Neuronal stem cell (in vitro differentiated cells): Measurements from ENCODE around the gene PSMD12.

Source experiments
- DNase-seq: peaks from one replicate; pipeline ENCODE4 v3.0.0-alpha.2; 2013; ENCODE audit warnings: low spot score
- H2AFZ ChIP-seq: one replicate; pipeline ENCODE4 v1.6.1; 2013; ENCODE audit warnings: mild to moderate bottlenecking, low read length, inconsistent platforms
- H2AK5ac ChIP-seq: 2 replicates; pipeline ENCODE4 v1.6.1; 2013; ENCODE audit warnings: low read depth, mild to moderate bottlenecking, inconsistent platforms, low read length, moderate library complexity, mixed read lengths
- H2BK120ac ChIP-seq: 2 replicates; pipeline ENCODE4 v1.6.1; 2013; ENCODE audit warnings: low read depth, mild to moderate bottlenecking, inconsistent platforms, low read length, moderate library complexity, mixed read lengths
- H2BK12ac ChIP-seq: one replicate; pipeline ENCODE4 v1.6.1; 2013; ENCODE audit warnings: low read length, inconsistent platforms
- H2BK15ac ChIP-seq: 2 replicates; pipeline ENCODE4 v1.6.1; 2013; ENCODE audit warnings: mild to moderate bottlenecking, low read length, inconsistent platforms, mixed read lengths
- H2BK5ac ChIP-seq: one replicate; pipeline ENCODE4 v1.6.1; 2013; ENCODE audit warnings: inconsistent platforms, mild to moderate bottlenecking, low read length, moderate library complexity
- H3K14ac ChIP-seq: one replicate; pipeline ENCODE4 v1.6.1; 2013; ENCODE audit warnings: low read length, inconsistent platforms
- H3K18ac ChIP-seq: 2 replicates; pipeline ENCODE4 v1.6.1; 2013; ENCODE audit warnings: low read length, inconsistent platforms
- H3K23ac ChIP-seq: 2 replicates; pipeline ENCODE4 v1.6.1; 2013; ENCODE audit warnings: low read depth, mild to moderate bottlenecking, mixed read lengths, low read length, inconsistent platforms; ENCODE audit not compliant: poor library complexity
- H3K27ac ChIP-seq: replicated peaks from 3 replicates; pipeline ENCODE4 v1.5.1; 2013; ENCODE audit warnings: low read length, inconsistent platforms
- H3K27me3 ChIP-seq, 3 experiments: 2 replicates each; pipeline ENCODE4 v1.6.1; 2013; ENCODE audit warnings: low read length in 3 of 3, mild to moderate bottlenecking in 2 of 3, inconsistent platforms in 1 of 3, low read depth in 1 of 3, mixed read lengths in 1 of 3, moderate library complexity in 1 of 3; ENCODE audit not compliant: control insufficient read depth in 3 of 3, insufficient read depth in 3 of 3
- H3K36me3 ChIP-seq, 2 donors: replicated peaks in 1 of 2; 2 replicates each; pipeline ENCODE4 v1.6.1; 2013; ENCODE audit warnings: low read length in 2 of 2; ENCODE audit not compliant: control insufficient read depth in 2 of 2, insufficient read depth in 2 of 2
- H3K4ac ChIP-seq: 2 replicates; pipeline ENCODE4 v1.6.1; 2013; ENCODE audit warnings: inconsistent platforms, mild to moderate bottlenecking, low read length, moderate library complexity
- H3K4me1 ChIP-seq, 2 donors: 1 replicate in 1 of 2; 2 replicates in 1 of 2; pipeline ENCODE4 v1.6.1; 2013; ENCODE audit warnings: low read length in 2 of 2, low read depth in 1 of 2; ENCODE audit not compliant: control insufficient read depth in 2 of 2, insufficient read depth in 1 of 2
- H3K4me2 ChIP-seq: one replicate; pipeline ENCODE4 v1.6.1; 2013; ENCODE audit warnings: mild to moderate bottlenecking, low read length, inconsistent platforms; ENCODE audit not compliant: insufficient read depth, poor library complexity, severe bottlenecking
- H3K4me3 ChIP-seq, 2 donors: 2 replicates each; pipeline ENCODE4 v1.5.1; 2013; ENCODE audit warnings: low read length in 2 of 2, mild to moderate bottlenecking in 2 of 2, inconsistent platforms in 1 of 2, moderate library complexity in 1 of 2
- H3K79me1 ChIP-seq: one replicate; pipeline ENCODE4 v1.6.1; 2013; ENCODE audit warnings: low read depth, mild to moderate bottlenecking, inconsistent platforms, low read length, moderate library complexity
- H3K9ac ChIP-seq: one replicate; pipeline ENCODE4 v1.6.1; 2013; ENCODE audit warnings: mild to moderate bottlenecking, low read depth, low read length, inconsistent platforms; ENCODE audit not compliant: poor library complexity
- H3K9me3 ChIP-seq, 2 donors: replicated peaks in 1 of 2; 2 replicates each; pipeline versions ENCODE3 to v1.6.1; 2013; ENCODE audit warnings: low read length in 2 of 2, mild to moderate bottlenecking in 2 of 2, inconsistent platforms in 1 of 2, low read depth in 1 of 2, mixed read lengths in 1 of 2, moderate library complexity in 1 of 2; ENCODE audit not compliant: control insufficient read depth in 2 of 2, insufficient read depth in 1 of 2
- H4K8ac ChIP-seq: one replicate; pipeline ENCODE4 v1.6.1; 2013; ENCODE audit warnings: low read depth, mild to moderate bottlenecking, inconsistent platforms, low read length, moderate library complexity
- H4K91ac ChIP-seq: one replicate; pipeline ENCODE4 v1.6.1; 2013; ENCODE audit warnings: low read length, low read depth, mild to moderate bottlenecking, inconsistent platforms; ENCODE audit not compliant: poor library complexity
- WGBS, 2 donors: extraction: QIAGEN DNeasy Blood & Tissue Kit; methylation state at CpG; one replicate each; pipeline ENCODE4 v1.1.7; 2013; ENCODE audit warnings: missing lambda C conversion rate in 2 of 2, mixed read lengths in 1 of 2; ENCODE audit not compliant: insufficient read length in 2 of 2, insufficient replicate concordance in 1 of 2; ENCODE audit errors: extremely low coverage in 2 of 2; 5-methylcytosine and 5-hydroxymethylcytosine counted together

Gene PSMD12

GRCh38 chr17:67392111-67392510 lies 25.7 kb upstream of the PSMD12 start:
- no peak overlapping the region for H3K23ac ChIP-seq
- no peaks in the 10 kb centered on the region for H3K36me3 ChIP-seq
- no peak overlapping the region for H4K91ac ChIP-seq
- no peak overlapping the region for H3K18ac ChIP-seq
- no peaks in the 10 kb centered on the region for H3K27me3 ChIP-seq
- no peak overlapping the region for H2AK5ac ChIP-seq
- H3K4me3 ChIP-seq: no peak overlapping the region
- DNase-seq: no peak
- H2BK15ac ChIP-seq: no peak overlapping the region
- H3K4ac ChIP-seq: no peak overlapping the region
- no peak overlapping the region for H2AFZ ChIP-seq
- H3K27ac ChIP-seq: no peak overlapping the region
- no peak overlapping the region for H2BK5ac ChIP-seq
- H3K14ac ChIP-seq: no peak overlapping the region
- no peak overlapping the region for H4K8ac ChIP-seq
- peaks cover 0 to under 1% of the 10 kb centered on the region in 2 donors for H3K9me3 ChIP-seq
- no peak overlapping the region for H2BK12ac ChIP-seq
- WGBS, 2 donors: no CpG with 5 or more reads among the region's 6 CpGs
- H3K79me1 ChIP-seq: no peaks in the 10 kb centered on the region
- peaks cover 0 to under 1% of the 10 kb centered on the region in 2 donors for H3K4me1 ChIP-seq
- no peak overlapping the region for H3K9ac ChIP-seq
- H3K4me2 ChIP-seq: no peak overlapping the region
- H2BK120ac ChIP-seq: no peak overlapping the region

GRCh38 chr17:67390646-67391361 lies 24.4 kb upstream of the PSMD12 start:
- Histone ChIP-seq H2BK5ac (no peak overlapping the region), H4K8ac (no peak overlapping the region)

GRCh38 chr17:67390006-67390645 lies 23.7 kb upstream of the PSMD12 start:
- Histone ChIP-seq H3K9ac (no peak overlapping the region), H3K4me3 (no peak overlapping the region), H3K4me2 (no peak overlapping the region), H3K23ac (no peak overlapping the region), H3K36me3 (no peaks in the 10 kb centered on the region), H3K79me1 (no peaks in the 10 kb centered on the region), H3K18ac (no peak overlapping the region), H3K27ac (no peak overlapping the region), H2BK120ac (no peak overlapping the region), H2BK15ac (no peak overlapping the region), H3K14ac (no peak overlapping the region), H3K27me3 (no peaks in the 10 kb centered on the region), H2AFZ (no peak overlapping the region), H2BK5ac (no peak overlapping the region), H3K9me3 (no peaks in the 10 kb centered on the region), H4K91ac (no peak overlapping the region), H3K4me1 (peaks cover 0 to 2% of the 10 kb centered on the region in 2 donors), H2AK5ac (no peak overlapping the region), H3K4ac (no peak overlapping the region), H2BK12ac (no peak overlapping the region), H4K8ac (no peak overlapping the region)
- DNase-seq: no peak
- no CpG with 5 or more reads among the region's 6 CpGs for WGBS, 2 donors

More at GRCh38 chr17:67390646-67391361, 24.4 kb upstream of the PSMD12 start:
- no peak overlapping the region for H4K91ac ChIP-seq
- H3K27me3 ChIP-seq: no peaks in the 10 kb centered on the region
- no peak overlapping the region for H3K14ac ChIP-seq
- H2BK15ac ChIP-seq: no peak overlapping the region
- no peaks in the 10 kb centered on the region for H3K79me1 ChIP-seq
- no peak overlapping the region for H3K4me2 ChIP-seq
- H3K4ac ChIP-seq: no peak overlapping the region
- no peak overlapping the region for H3K23ac ChIP-seq
- H3K9me3 ChIP-seq: no peaks in the 10 kb centered on the region
- no peak overlapping the region for H3K4me3 ChIP-seq
- H2AK5ac ChIP-seq: no peak overlapping the region
- peaks cover 0 to 2% of the 10 kb centered on the region in 2 donors for H3K4me1 ChIP-seq
- no peak overlapping the region for H3K27ac ChIP-seq
- DNase-seq: no peak
- H3K36me3 ChIP-seq: no peaks in the 10 kb centered on the region
- WGBS, 2 donors: no CpG with 5 or more reads among the region's 9 CpGs
- no peak overlapping the region for H3K9ac ChIP-seq
- H2BK120ac ChIP-seq: no peak overlapping the region
- no peak overlapping the region for H3K18ac ChIP-seq
- no peak overlapping the region for H2AFZ ChIP-seq
- no peak overlapping the region for H2BK12ac ChIP-seq

GRCh38 chr17:67388986-67389385 lies 22.6 kb upstream of the PSMD12 start:
- H3K4me2 ChIP-seq: no peak overlapping the region
- no peak overlapping the region for H4K91ac ChIP-seq
- H2AK5ac ChIP-seq: no peak overlapping the region
- no peaks in the 10 kb centered on the region for H3K36me3 ChIP-seq
- no peak overlapping the region for H3K14ac ChIP-seq
- H3K23ac ChIP-seq: no peak overlapping the region
- H2BK15ac ChIP-seq: no peak overlapping the region
- no peak overlapping the region for H2BK12ac ChIP-seq
- H2BK120ac ChIP-seq: no peak overlapping the region
- no peak overlapping the region for H2BK5ac ChIP-seq
- H3K4me1 ChIP-seq: peaks cover 0 to 2% of the 10 kb centered on the region in 2 donors
- H3K9ac ChIP-seq: no peak overlapping the region
- DNase-seq: no peak
- no peaks in the 10 kb centered on the region for H3K9me3 ChIP-seq
- no peak overlapping the region for H3K27ac ChIP-seq
- H3K79me1 ChIP-seq: no peaks in the 10 kb centered on the region
- no peak overlapping the region for H3K4me3 ChIP-seq
- no CpG with 5 or more reads among the region's 4 CpGs for WGBS, 2 donors
- H2AFZ ChIP-seq: no peak overlapping the region
- no peak overlapping the region for H3K18ac ChIP-seq
- H3K27me3 ChIP-seq: no peaks in the 10 kb centered on the region
- H3K4ac ChIP-seq: no peak overlapping the region
- no peak overlapping the region for H4K8ac ChIP-seq
